T-helper 2 cell treated with Interferon-gamma antibody and Interleukin-4, amounts not matched to agents 5 μg/mL and 100 μg/mL, for 36 hours (primary cell): ENCODE data around the gene MICB.
"Not testable (repeated sequence)": the region's sequence is repeated elsewhere in the genome, so short reads cannot be mapped to it uniquely, and the experiment has no call there.

Experiments
- DNase-seq: peaks from one replicate; pipeline ENCODE4 v3.0.0; 2021; ENCODE audit warnings: low spot score
- H3K27ac Mint-ChIP-seq: one replicate; pipeline ENCODE4 v1.8.0; 2021; ENCODE audit warnings: mild to moderate bottlenecking, mixed read lengths
- H3K27me3 Mint-ChIP-seq: one replicate; pipeline ENCODE4 v1.8.0; 2021; ENCODE audit warnings: low read depth, mixed read lengths
- H3K36me3 Mint-ChIP-seq: one replicate; pipeline ENCODE4 v1.8.0; 2021; ENCODE audit warnings: low read depth, mixed read lengths
- H3K4me1 Mint-ChIP-seq: one replicate; pipeline ENCODE4 v1.8.0; 2021; ENCODE audit warnings: low read depth, mixed read lengths
- H3K4me3 Mint-ChIP-seq: one replicate; pipeline ENCODE4 v1.8.0; 2022; ENCODE audit warnings: mild to moderate bottlenecking, moderate library complexity, mixed read lengths
- H3K9me3 Mint-ChIP-seq: one replicate; pipeline ENCODE4 v1.8.0; 2021; ENCODE audit warnings: mixed read lengths

Gene MICB

DNA sequence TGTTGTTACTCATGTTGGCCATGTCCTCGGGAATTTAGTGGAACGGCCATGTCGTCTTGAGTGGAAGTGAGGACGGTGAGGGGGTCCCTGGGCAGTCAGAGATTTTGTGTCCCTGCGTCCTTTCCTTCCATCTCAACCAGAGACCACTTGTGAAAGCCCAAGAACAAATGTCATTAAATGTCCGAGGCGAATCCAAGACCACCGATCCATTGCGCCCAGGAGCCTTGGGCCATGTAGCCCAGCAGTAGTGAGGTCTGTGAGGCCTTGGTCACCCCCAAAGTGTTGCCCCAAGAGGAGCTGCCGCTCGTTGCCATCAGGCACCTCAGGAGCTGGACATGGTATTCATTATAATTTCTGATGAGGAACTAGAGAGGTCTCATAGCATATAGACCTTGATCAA lies 17.4 kb upstream of the MICB start:
- no peak for DNase-seq
- Mint-ChIP-seq H3K4me1 (no peaks in the 10 kb centered on the region), H3K27ac (no peak overlapping the region), H3K4me3 (no peak overlapping the region), H3K27me3 (no peaks in the 10 kb centered on the region), H3K36me3 (no peaks in the 10 kb centered on the region), H3K9me3 (no peaks in the 10 kb centered on the region)

GRCh38 chr6:31483392-31483791 lies 14.6 kb upstream of the MICB start:
- no peaks in the 10 kb centered on the region for H3K9me3 Mint-ChIP-seq
- no peaks in the 10 kb centered on the region for H3K27me3 Mint-ChIP-seq
- DNase-seq = no peak
- no peak overlapping the region for H3K4me3 Mint-ChIP-seq
- peaks cover 2% of the 10 kb centered on the region for H3K4me1 Mint-ChIP-seq
- no peak overlapping the region for H3K27ac Mint-ChIP-seq
- H3K36me3 Mint-ChIP-seq = no peaks in the 10 kb centered on the region

DNA sequence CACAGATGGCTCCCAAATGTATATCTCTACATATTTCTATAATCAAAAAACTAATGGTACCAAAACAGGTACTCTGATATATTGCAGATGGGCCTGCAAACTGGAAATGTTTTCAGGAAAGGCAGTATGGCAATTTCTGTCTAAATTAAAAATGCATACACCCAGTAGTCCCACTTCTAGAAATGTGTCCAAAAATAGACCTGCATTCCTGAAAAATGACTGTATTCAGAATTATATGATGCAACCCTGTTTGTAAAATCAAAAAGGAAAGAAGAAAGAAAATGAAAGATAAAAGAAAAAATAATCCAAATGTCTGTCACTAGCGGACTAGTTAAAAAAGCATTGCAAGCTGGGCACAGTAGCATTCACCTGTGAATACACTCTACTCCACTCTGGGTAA lies 12.9 kb upstream of the MICB start:
- Mint-ChIP-seq H3K36me3 (no peaks in the 10 kb centered on the region), H3K9me3 (no peaks in the 10 kb centered on the region), H3K27ac (no peak overlapping the region)

DNA sequence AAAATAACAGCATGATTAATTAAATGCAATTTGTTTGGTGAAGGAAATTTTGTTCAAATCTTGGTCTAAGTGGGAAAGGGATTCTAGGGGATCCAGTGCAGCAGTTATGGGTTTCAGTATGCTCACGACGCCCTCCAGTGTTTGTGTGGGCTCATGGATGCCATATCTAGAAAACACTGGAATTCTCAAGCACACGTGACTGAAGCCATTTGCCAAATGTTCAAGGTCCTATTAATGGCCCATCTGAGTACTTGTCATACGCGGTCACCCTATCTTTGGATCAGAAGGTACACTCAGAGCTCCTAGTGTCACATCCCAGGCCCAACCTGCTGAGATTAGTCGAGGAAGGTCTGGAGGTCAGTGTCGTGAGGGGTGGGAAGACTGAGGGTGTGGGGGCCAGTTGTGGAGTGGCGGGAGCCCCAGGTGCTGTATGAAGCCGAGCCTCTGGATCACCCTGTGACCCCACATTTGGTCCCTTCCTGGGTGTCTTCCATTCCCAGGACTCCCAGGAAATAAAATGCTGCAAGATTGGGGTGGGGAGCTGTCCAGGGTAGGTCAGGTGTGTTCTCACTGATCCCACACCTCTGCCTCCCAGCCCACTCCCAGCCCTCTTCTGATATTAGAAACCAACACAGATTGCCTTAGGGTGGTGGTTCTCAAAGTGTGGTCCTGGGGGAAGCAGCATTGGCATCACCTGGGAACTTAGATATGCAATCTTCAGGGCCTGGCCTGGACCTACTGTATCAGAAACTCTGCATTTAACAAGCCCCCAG lies 11.7 kb upstream of the MICB start:
- H3K27me3 Mint-ChIP-seq, H3K36me3 Mint-ChIP-seq, H3K4me3 Mint-ChIP-seq, H3K27ac Mint-ChIP-seq, DNase-seq, H3K9me3 Mint-ChIP-seq: not testable (repeated sequence)
- peaks cover 12% of the 10 kb centered on the region for H3K4me1 Mint-ChIP-seq

More for the DNA sequence above, 12.9 kb upstream of the MICB start:
- DNase-seq = no peak
- Mint-ChIP-seq H3K4me1 (peaks cover 5% of the 10 kb centered on the region), H3K4me3 (no peak overlapping the region), H3K27me3 (no peaks in the 10 kb centered on the region)

DNA sequence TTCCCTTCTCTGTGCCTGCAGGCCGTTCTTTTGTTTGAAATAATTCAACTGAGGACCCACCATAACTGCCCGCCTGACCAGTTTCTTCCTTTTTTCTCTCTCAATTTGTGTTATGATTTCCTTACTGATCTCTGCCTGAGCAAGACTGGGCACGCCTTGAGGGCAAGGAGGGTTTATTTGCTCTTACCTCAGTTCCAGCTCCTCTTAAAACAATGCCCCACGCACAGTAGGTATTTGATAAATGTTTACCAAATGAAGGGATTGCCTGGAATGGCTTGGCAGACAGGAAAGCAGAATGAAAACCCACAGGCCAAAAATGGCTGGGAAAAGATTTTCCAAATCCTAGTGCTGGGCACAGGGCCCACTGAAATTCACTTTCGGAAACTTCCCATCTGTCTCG lies 10.3 kb upstream of the MICB start:
- H3K27me3 Mint-ChIP-seq, H3K9me3 Mint-ChIP-seq, DNase-seq, H3K4me3 Mint-ChIP-seq, H3K27ac Mint-ChIP-seq, H3K36me3 Mint-ChIP-seq: not testable (repeated sequence)
- H3K4me1 Mint-ChIP-seq = peaks cover 18% of the 10 kb centered on the region

GRCh38 chr6:31489086-31489485 lies 8.9 kb upstream of the MICB start:
- Mint-ChIP-seq H3K9me3 (no peaks in the 10 kb centered on the region), H3K4me3 (no peak overlapping the region), H3K27ac (no peak overlapping the region), H3K27me3 (no peaks in the 10 kb centered on the region), H3K36me3 (peaks cover 6% of the 10 kb centered on the region), H3K4me1 (peaks cover 22% of the 10 kb centered on the region)
- no peak for DNase-seq

GRCh38 chr6:31490115-31490873 lies 7.7 kb upstream of the MICB start:
- DNase-seq = no peak
- H3K9me3 Mint-ChIP-seq = no peaks in the 10 kb centered on the region
- peaks cover 8% of the 10 kb centered on the region for H3K36me3 Mint-ChIP-seq
- H3K27me3 Mint-ChIP-seq = no peaks in the 10 kb centered on the region
- H3K4me1 Mint-ChIP-seq = peaks cover 23% of the 10 kb centered on the region
- peak overlapping the region; percentile 17 for H3K4me3 Mint-ChIP-seq
- H3K27ac Mint-ChIP-seq = peak overlapping the region; percentile 62

GRCh38 chr6:31493550-31493874 lies 4.4 kb upstream of the MICB start:
- Mint-ChIP-seq H3K27ac (peak overlapping the region; percentile 98), H3K36me3 (peaks cover 14% of the 10 kb centered on the region), H3K4me1 (peaks cover 36% of the 10 kb centered on the region), H3K4me3 (peak overlapping the region; percentile 93)
- H3K27me3 Mint-ChIP-seq, H3K9me3 Mint-ChIP-seq, DNase-seq: not testable (repeated sequence)

- peaks cover 17% of the 10 kb centered on the region for H3K36me3 Mint-ChIP-seq
- peak overlapping the region; percentile 98 for H3K27ac Mint-ChIP-seq
- peak overlapping the region; percentile 93 for H3K4me3 Mint-ChIP-seq
- peak; percentile 74 for DNase-seq
- H3K9me3 Mint-ChIP-seq = no peaks in the 10 kb centered on the region
- no peaks in the 10 kb centered on the region for H3K27me3 Mint-ChIP-seq
- H3K4me1 Mint-ChIP-seq = peaks cover 40% of the 10 kb centered on the region
Observed at GRCh38 chr6:31493875-31494694, 3.9 kb upstream of the MICB start.

GRCh38 chr6:31495580-31495979 lies 2.4 kb upstream of the MICB start:
- Mint-ChIP-seq H3K27me3 (no peaks in the 10 kb centered on the region), H3K4me1 (peaks cover 40% of the 10 kb centered on the region), H3K27ac (peak overlapping the region; percentile 81), H3K4me3 (peak overlapping the region; percentile 93), H3K9me3 (no peaks in the 10 kb centered on the region), H3K36me3 (peaks cover 20% of the 10 kb centered on the region)
- no peak for DNase-seq

DNA sequence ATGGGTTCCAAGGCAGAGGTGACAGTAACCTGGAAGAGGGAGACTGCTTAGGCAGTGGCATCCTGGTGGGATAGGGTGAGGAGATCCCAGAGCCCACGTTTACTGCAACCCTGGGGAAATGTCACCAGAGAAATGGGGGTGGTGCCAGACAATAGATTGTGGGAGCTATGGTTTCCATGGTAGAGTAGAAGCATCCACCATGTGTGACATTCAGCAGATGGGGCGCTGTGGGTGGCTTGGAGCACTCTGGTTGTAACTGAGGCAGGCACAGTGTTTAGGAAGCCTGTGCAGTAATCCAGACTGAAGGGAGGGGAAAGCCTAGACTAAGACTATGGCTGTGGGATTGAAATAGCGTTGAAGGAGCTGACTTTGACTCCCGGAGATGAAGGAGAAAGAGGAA lies 1.1 kb upstream of the MICB start:
- not testable (repeated sequence) for H3K27me3 Mint-ChIP-seq, H3K9me3 Mint-ChIP-seq, DNase-seq
- H3K36me3 Mint-ChIP-seq = peaks cover 23% of the 10 kb centered on the region
- H3K27ac Mint-ChIP-seq = peak overlapping the region; percentile 85
- H3K4me3 Mint-ChIP-seq = peak overlapping the region; percentile 93
- peaks cover 43% of the 10 kb centered on the region for H3K4me1 Mint-ChIP-seq

GRCh38 chr6:31498748-31499147 lies 803 bp downstream of the MICB start:
- Mint-ChIP-seq H3K27ac (peak overlapping the region; percentile 33), H3K36me3 (peaks cover 20% of the 10 kb centered on the region), H3K9me3 (no peaks in the 10 kb centered on the region), H3K4me1 (peaks cover 50% of the 10 kb centered on the region), H3K27me3 (no peaks in the 10 kb centered on the region), H3K4me3 (peak overlapping the region; percentile 82)
- no peak for DNase-seq

DNA sequence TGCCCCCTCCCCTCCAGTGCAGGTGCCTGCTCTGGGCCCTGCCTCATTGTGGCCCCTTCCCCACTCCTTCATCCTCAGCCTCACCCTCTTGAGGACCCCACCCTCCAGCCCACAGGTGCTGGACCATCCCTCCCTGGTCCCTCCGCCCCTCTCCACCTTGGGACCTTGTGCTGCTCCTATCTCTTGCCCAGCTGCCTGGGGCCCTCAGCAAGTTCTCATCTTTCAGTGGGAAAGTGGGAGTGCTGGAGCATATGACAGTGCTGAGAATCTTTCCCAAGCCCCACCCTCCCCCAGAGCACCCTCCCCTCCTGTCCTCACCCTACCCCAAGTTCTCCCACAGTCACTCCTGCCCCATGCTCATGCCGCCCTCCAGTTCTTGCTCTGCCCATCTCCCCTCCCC lies 1.7 kb downstream of the MICB start:
- Mint-ChIP-seq H3K36me3 (peaks cover 23% of the 10 kb centered on the region), H3K4me1 (peaks cover 52% of the 10 kb centered on the region)
- H3K4me3 Mint-ChIP-seq, DNase-seq, H3K27ac Mint-ChIP-seq, H3K9me3 Mint-ChIP-seq, H3K27me3 Mint-ChIP-seq: not testable (repeated sequence)

DNA sequence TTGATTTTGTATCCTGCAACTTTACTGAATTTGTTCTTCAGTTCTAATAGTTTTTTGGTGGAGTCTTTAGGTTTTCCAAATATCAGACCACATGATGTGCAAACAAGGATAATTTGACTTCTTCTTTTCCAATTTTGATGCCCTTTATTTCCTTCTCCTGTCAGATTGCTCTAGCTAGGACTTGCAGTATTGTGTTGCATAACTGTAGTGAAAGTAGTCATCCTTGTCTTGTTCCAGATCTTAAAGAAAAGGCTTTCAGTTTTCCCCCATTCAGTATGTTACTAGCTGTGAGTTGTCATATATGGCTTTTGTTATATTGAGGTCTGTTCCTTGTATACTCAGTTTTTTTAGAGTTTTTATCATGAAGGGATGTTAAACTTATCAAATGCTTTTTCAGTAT lies 4.6 kb downstream of the MICB start:
- peaks cover 39% of the 10 kb centered on the region for H3K36me3 Mint-ChIP-seq
- H3K9me3 Mint-ChIP-seq = no peaks in the 10 kb centered on the region
- no peak overlapping the region for H3K27ac Mint-ChIP-seq
- H3K27me3 Mint-ChIP-seq = no peaks in the 10 kb centered on the region
- no peak for DNase-seq
- peaks cover 42% of the 10 kb centered on the region for H3K4me1 Mint-ChIP-seq
- H3K4me3 Mint-ChIP-seq = no peak overlapping the region
